Right cardiac atrium (tissue), 5 donors: ENCODE measurements around the gene MEF2D. TPM values are rescaled to one million over a fixed set of nuclear protein-coding genes. Genes with fewer than 3 reads are reported as not detected.
A peak's percentile ranks its signal among the peaks of the same experiment; 100 is the strongest.

Experiments
- ATAC-seq, 2 donors: fragments of 200-7000 bp; cut with Tn5 transposase; one replicate each; pipeline versions ENCODE4 v1.8.0 to v1.9.1; 2020; ENCODE audit warnings: moderate library complexity in 2 of 2, mild to moderate bottlenecking in 1 of 2
- DNase-seq, 3 donors: peaks; one replicate each; pipeline ENCODE4 v3.0.0-alpha.2; 2020
- H3K27ac ChIP-seq: one replicate; pipeline ENCODE4 v1.5.1; 2013; ENCODE audit warnings: mild to moderate bottlenecking, low read length, control low read depth, moderate library complexity
- H3K27me3 ChIP-seq: one replicate; pipeline ENCODE4 v1.6.1; 2013; ENCODE audit not compliant: control insufficient read depth, insufficient read depth
- H3K4me1 ChIP-seq: one replicate; pipeline ENCODE4 v1.6.1; 2013; ENCODE audit warnings: low read length; ENCODE audit not compliant: control insufficient read depth, insufficient read depth
- H3K4me3 ChIP-seq: one replicate; pipeline ENCODE4 v1.5.1; 2013; ENCODE audit warnings: low read length, control low read depth
- H3K9me3 ChIP-seq: one replicate; pipeline ENCODE4 v1.6.1; 2013; ENCODE audit warnings: low read length; ENCODE audit not compliant: control insufficient read depth
- WGBS: extraction: QIAGEN DNeasy Blood & Tissue Kit; methylation state at CpG from one replicate; pipeline ENCODE4 v1.1.7; 2013; 5-methylcytosine and 5-hydroxymethylcytosine counted together
- intact Hi-C, 4 donors: fragments of 100-400 bp; cut with DNase I; formaldehyde crosslinking; loops; one replicate each; pipeline versions ENCODE4 v1.11.0 to v1.14.0; 2022 to 2023
- polyA plus RNA-seq: library from polyadenylated mRNA; stranded (reverse); fragments of 200-250 nt; gene quantifications from one replicate; pipeline ENCODE4 v1.2.3, GENCODE V29; 2013
- total RNA-seq, 4 donors: library from RNA; stranded (reverse); fragmentation: NEBNext Ultra II Directional; extraction: Animal tissue kit (Norgen Biotek cat#: 25700); gene quantifications; one replicate each; pipeline ENCODE4 v1.2.1, GENCODE V29; 2021
- donor health status: healthy with polysubstance abuse.
- donor health status: DM: no; HTN: yes; CAD: no.
- donor health status: DM: no; HTN: no; CAD: no.
- donor health status: DM: no; HTN: yes; CAD: no; lungs with severe emphysema.
- donor health status: DM: yes; HTN: yes; CAD: no.

The MEF2D gene
- total and polyA plus RNA-seq, 5 donors = 53.0 to 99.2 (median 89.1) TPM

- H3K9me3 ChIP-seq = no peaks in the 10 kb centered on the region
- peak overlapping the region; percentile 55 for H3K4me3 ChIP-seq
- WGBS = under 1% methylated on average over 59 of the region's 59 CpGs
- DNase-seq (peak; percentile 99), ATAC-seq (peak; percentile 96)
- no peaks in the 10 kb centered on the region for H3K27me3 ChIP-seq
- H3K27ac ChIP-seq = peak overlapping the region; percentile 97
- H3K4me1 ChIP-seq = peaks cover 2% of the 10 kb centered on the region
- intact Hi-C loops = loop anchor here in 3 of 4 donors (2.0 to 5.0 kb wide), 4 partner anchors 40 to 150 kb away; partner anchors contain the start of gene NAXE (in 1 of the 3)
These were observed 43.7 kb downstream of the MEF2D start for GRCh38 chr1:156456625-156457465.

GRCh38 chr1:156455362-156455761, 45.2 kb downstream of the MEF2D start:
- H3K4me1 ChIP-seq = peaks cover 2% of the 10 kb centered on the region
- DNase-seq (no peak), ATAC-seq (no peak)
- H3K27ac ChIP-seq = no peak overlapping the region
- H3K9me3 ChIP-seq = no peaks in the 10 kb centered on the region
- 89% methylated on average over 7 of the region's 7 CpGs for WGBS
- intact Hi-C loops = loop anchor here in 2 of 4 donors (5.0 kb wide), 3 partner anchors 42 to 152 kb away; partner anchors contain the start of gene NAXE (in 1 of the 2)
- H3K27me3 ChIP-seq = no peaks in the 10 kb centered on the region
- no peak overlapping the region for H3K4me3 ChIP-seq

- intact Hi-C loops = loop anchor here in 3 of 4 donors (5.0 kb wide), 2 partner anchors 154 to 159 kb away; no protein-coding TSS in a partner anchor
- Histone ChIP-seq H3K27me3 (no peaks in the 10 kb centered on the region), H3K27ac (no peak overlapping the region), H3K4me3 (no peak overlapping the region), H3K9me3 (no peaks in the 10 kb centered on the region), H3K4me1 (no peaks in the 10 kb centered on the region)
- ATAC-seq = no peak
- no peak for DNase-seq
- 74% methylated on average over 1 of the region's 1 CpG for WGBS
These were observed 47.7 kb downstream of the MEF2D start for GRCh38 chr1:156452907-156453306.

- Histone ChIP-seq H3K9me3 (no peaks in the 10 kb centered on the region), H3K27ac (no peak overlapping the region), H3K4me1 (no peaks in the 10 kb centered on the region), H3K4me3 (no peak overlapping the region), H3K27me3 (no peaks in the 10 kb centered on the region)
- ATAC-seq = no peak
- DNase-seq = no peak
- intact Hi-C loops = loop anchor here in 3 of 4 donors (5.0 kb wide), 2 partner anchors 156 to 161 kb away; no protein-coding TSS in a partner anchor
- 61% methylated on average over 5 of the region's 5 CpGs for WGBS
These were observed 48.9 kb downstream of the MEF2D start for GRCh38 chr1:156451505-156452160.

GRCh38 chr1:156448134-156448967, 52.2 kb downstream of the MEF2D start:
- ATAC-seq (no peak), DNase-seq (no peak)
- H3K4me3 ChIP-seq = no peak overlapping the region
- 84% methylated on average over 11 of the region's 11 CpGs for WGBS
- H3K27ac ChIP-seq = no peak overlapping the region
- no peaks in the 10 kb centered on the region for H3K27me3 ChIP-seq
- H3K9me3 ChIP-seq = no peaks in the 10 kb centered on the region
- intact Hi-C loops = no loop called here
- no peaks in the 10 kb centered on the region for H3K4me1 ChIP-seq

- Histone ChIP-seq H3K9me3 (no peaks in the 10 kb centered on the region), H3K27ac (no peak overlapping the region), H3K4me3 (no peak overlapping the region), H3K4me1 (no peaks in the 10 kb centered on the region), H3K27me3 (no peaks in the 10 kb centered on the region)
- intact Hi-C loops = loop anchor here in 3 of 4 donors (1.0 to 2.0 kb wide), 3 partner anchors 59 to 61 kb away; no protein-coding TSS in a partner anchor
- peak; percentile 92 to 94 for ATAC-seq
- 3% methylated on average over 11 of the region's 11 CpGs for WGBS
- DNase-seq = peak; percentile 81 to 91 (median 89)
These were observed 54.7 kb downstream of the MEF2D start for GRCh38 chr1:156445789-156446263.

- Histone ChIP-seq H3K9me3 (no peaks in the 10 kb centered on the region), H3K27me3 (no peaks in the 10 kb centered on the region), H3K4me3 (no peak overlapping the region), H3K4me1 (no peaks in the 10 kb centered on the region), H3K27ac (no peak overlapping the region)
- DNase-seq = no peak
- no peak for ATAC-seq
- WGBS = 21% methylated on average over 1 of the region's 1 CpG
- intact Hi-C loops = loop anchor here in 3 of 4 donors (2.0 to 5.0 kb wide), 3 partner anchors 57 to 60 kb away; no protein-coding TSS in a partner anchor
These were observed 56.1 kb downstream of the MEF2D start for GRCh38 chr1:156444407-156445001.

- Histone ChIP-seq H3K4me1 (no peaks in the 10 kb centered on the region), H3K27ac (no peak overlapping the region), H3K4me3 (no peak overlapping the region), H3K9me3 (no peaks in the 10 kb centered on the region), H3K27me3 (no peaks in the 10 kb centered on the region)
- WGBS = 66% methylated on average over 6 of the region's 6 CpGs
- ATAC-seq = no peak
- intact Hi-C loops = loop anchor here in 1 of 4 donors (5.0 kb wide), 1 partner anchor 56 kb away; no protein-coding TSS in a partner anchor
- no peak for DNase-seq
These were observed 57.3 kb downstream of the MEF2D start for GRCh38 chr1:156443286-156443685.

GRCh38 chr1:156440654-156441437, 59.7 kb downstream of the MEF2D start:
- 24% methylated on average over 9 of the region's 9 CpGs for WGBS
- ATAC-seq = no peak
- peaks cover 5% of the 10 kb centered on the region for H3K4me1 ChIP-seq
- H3K27ac ChIP-seq = no peak overlapping the region
- no peaks in the 10 kb centered on the region for H3K27me3 ChIP-seq
- no peaks in the 10 kb centered on the region for H3K9me3 ChIP-seq
- H3K4me3 ChIP-seq = no peak overlapping the region
- DNase-seq = no peak
- intact Hi-C loops = loop anchor here in 1 of 4 donors (5.0 kb wide), 1 partner anchor 54 kb away; no protein-coding TSS in a partner anchor
